SK-N-SH (cell line): ENCODE results near the gene ZC3H4. TPM values are rescaled to one million over a fixed set of nuclear protein-coding genes. Genes with fewer than 3 reads are reported as not detected.

ENCODE experiments used
- CTCF ChIA-PET: fragments of 300-600, 350-600 bp; formaldehyde crosslinking; extraction: SDS; loops from one replicate; lab custom pipeline; 2021; lab: Yijun Ruan, JAX
- POLR2A ChIA-PET: fragments of 350-600 bp; sonication (Branson Sonifier 250); formaldehyde crosslinking; extraction: SDS; loops from one replicate; lab custom pipeline; 2020; ENCODE audit warnings: antibody characterized with exemption, inconsistent platforms; lab: Yijun Ruan, JAX
- DNase-seq: peaks from one replicate; pipeline ENCODE4 v3.0.0; 2012
- H2AFZ ChIP-seq: fragments of 200-600 bp; sonication (generic); 2 replicates; pipeline ENCODE4 v1.8.1; 2016; ENCODE audit warnings: antibody characterized with exemption, mild to moderate bottlenecking, low read depth
- H3F3A ChIP-seq: fragments of 200-600 bp; sonication (generic); replicated peaks from 2 replicates; pipeline ENCODE3; 2016; ENCODE audit warnings: antibody characterized with exemption, mild to moderate bottlenecking; ENCODE audit not compliant: insufficient read depth
- H3K27ac ChIP-seq, 2 experiments: fragments of 200-500 bp in 1 of 2; fragments of 200-600 bp in 1 of 2; sonication (Bioruptor generic) in 1 of 2; sonication (generic), shearing (Covaris generic) in 1 of 2; 2 replicates each; pipeline versions ENCODE4 v1.5.1 to v1.6.1; 2014 to 2016; ENCODE audit warnings: low read depth in 2 of 2, inconsistent platforms in 1 of 2, low read length in 1 of 2, mild to moderate bottlenecking in 1 of 2, mixed read lengths in 1 of 2
- H3K27me3 ChIP-seq: fragments of 200-600 bp; sonication (generic), shearing (Covaris generic); 2 replicates; pipeline ENCODE4 v1.6.1; 2016; ENCODE audit warnings: mixed run types; ENCODE audit not compliant: insufficient read depth
- H3K36me3 ChIP-seq, 2 experiments: fragments of 200-500 bp in 1 of 2; fragments of 200-600 bp in 1 of 2; sonication (Bioruptor generic) in 1 of 2; sonication (generic) in 1 of 2; replicated peaks in 1 of 2; 2 replicates each; pipeline versions ENCODE3 to v1.5.1; 2014 to 2016; ENCODE audit warnings: low read length in 1 of 2, mild to moderate bottlenecking in 1 of 2; ENCODE audit not compliant: insufficient read depth in 2 of 2, control insufficient read depth in 1 of 2
- H3K4me1 ChIP-seq, 2 experiments: fragments of 200-500 bp in 1 of 2; fragments of 200-600 bp in 1 of 2; sonication (Bioruptor generic) in 1 of 2; sonication (generic), shearing (Covaris generic) in 1 of 2; 2 replicates each; pipeline versions ENCODE4 v1.5.1 to v1.6.1; 2014 to 2016; ENCODE audit warnings: low read depth in 1 of 2, low read length in 1 of 2, mixed run types in 1 of 2; ENCODE audit not compliant: insufficient read depth in 2 of 2, control insufficient read depth in 1 of 2
- H3K4me2 ChIP-seq: fragments of 200-600 bp; sonication (generic), shearing (Covaris generic); 2 replicates; pipeline ENCODE4 v1.6.1; 2017; ENCODE audit warnings: mixed run types
- H3K4me3 ChIP-seq, 2 experiments: fragments of 200-500 bp in 1 of 2; fragments of 200-600 bp in 1 of 2; sonication (Bioruptor generic) in 1 of 2; sonication (generic), shearing (Covaris generic) in 1 of 2; 2 replicates each; pipeline versions ENCODE4 v1.5.1 to v1.8.1; 2014 to 2016; ENCODE audit warnings: low read depth in 2 of 2, inconsistent platforms in 1 of 2, low read length in 1 of 2, mild to moderate bottlenecking in 1 of 2, mixed read lengths in 1 of 2, moderate library complexity in 1 of 2
- H3K79me2 ChIP-seq: fragments of 200-600 bp; sonication (generic); 2 replicates; pipeline ENCODE4 v1.8.1; 2017; ENCODE audit warnings: mild to moderate bottlenecking; ENCODE audit not compliant: insufficient read depth
- H3K9ac ChIP-seq: fragments of 200-600 bp; sonication (generic); 2 replicates; pipeline ENCODE4 v1.6.1; 2017; ENCODE audit warnings: mixed run types
- H3K9me2 ChIP-seq: fragments of 200-600 bp; sonication (generic); 2 replicates; pipeline ENCODE4 v1.6.1; 2017; ENCODE audit warnings: mixed run types
- H3K9me3 ChIP-seq: fragments of 200-600 bp; sonication (generic); 2 replicates; pipeline ENCODE4 v1.6.1; 2017; ENCODE audit warnings: mixed run types, mild to moderate bottlenecking, moderate library complexity
- H4K20me1 ChIP-seq: fragments of 200-600 bp; sonication (generic); 2 replicates; pipeline ENCODE4 v1.6.1; 2017; ENCODE audit warnings: mild to moderate bottlenecking, mixed run types; ENCODE audit not compliant: insufficient read depth
- ELF1 ChIP-seq: IDR thresholded peaks from 2 replicates; pipeline ENCODE4 v1.4.0; 2012
- EZH2phosphoT487 ChIP-seq: fragments of 200-600 bp; sonication (generic); IDR thresholded peaks from 2 replicates; pipeline ENCODE4 v1.6.1; 2017; ENCODE audit warnings: low read depth, mixed run types, mild to moderate bottlenecking, antibody characterized with exemption, moderate library complexity, borderline replicate concordance
- FOXJ3 ChIP-seq: sonication (generic); formaldehyde crosslinking; IDR thresholded peaks from 2 replicates; pipeline ENCODE4 v1.5.1; 2020; ENCODE audit warnings: mild to moderate bottlenecking, missing genetic modification reagents
- GABPA ChIP-seq: IDR thresholded peaks from 2 replicates; pipeline ENCODE4 v1.4.0; 2012; ENCODE audit warnings: low read depth, mild to moderate bottlenecking
- JUND ChIP-seq: IDR thresholded peaks from 2 replicates; pipeline ENCODE4 v1.4.0; 2012
- MEF2A ChIP-seq: IDR thresholded peaks from 2 replicates; pipeline ENCODE4 v1.4.0; 2012; ENCODE audit warnings: low read depth, borderline replicate concordance
- USF1 ChIP-seq: IDR thresholded peaks from 2 replicates; pipeline ENCODE4 v1.4.0; 2012; ENCODE audit warnings: low read depth, borderline replicate concordance
- WGBS: methylation state at CpG from one replicate; pipeline ENCODE4 v1.1.6; 2017; ENCODE audit warnings: low lambda C conversion rate; 5-methylcytosine and 5-hydroxymethylcytosine counted together
- polyA plus RNA-seq, 3 experiments: library from polyadenylated mRNA; depleted of rRNA; stranded (reverse); fragments of >200 nt; gene quantifications; 2 replicates each; pipeline ENCODE4 v1.2.3, GENCODE V29; 2012

ZC3H4 gene
- polyA plus RNA-seq, 1 of the 3 experiments (the other 2 are of a cell fraction), result 7.6 TPM

- no peak overlapping the region; a peak in 1 of 4 replicates for H3K27ac ChIP-seq
- no peak overlapping the region for H3K9ac ChIP-seq
- WGBS, result 89% methylated on average over 12 of the region's 12 CpGs
Observed at GRCh38 chr19:47096100-47096704, 17.4 kb downstream of the ZC3H4 start.

GRCh38 chr19:47095476-47096099 is 18.0 kb downstream of the ZC3H4 start:
- no peaks in the 10 kb centered on the region for H3K27me3 ChIP-seq
- H3K9me2 ChIP-seq, result no peaks in the 10 kb centered on the region
- H3K9me3 ChIP-seq, result no peaks in the 10 kb centered on the region
- H3K27ac ChIP-seq, result no peak overlapping the region
- peaks cover 19 to 21% of the 10 kb centered on the region in 2 experiments for H3K36me3 ChIP-seq
- TF ChIP-seq EZH2phosphoT487 (no peak), MEF2A (no peak)
- peaks cover 85% of the 10 kb centered on the region for H3K79me2 ChIP-seq
- H3K4me2 ChIP-seq, result no peak overlapping the region
- H2AFZ ChIP-seq, result no peak overlapping the region
- peaks cover 0 to 2% of the 10 kb centered on the region in 2 experiments; a peak in 1 of 4 replicates for H3K4me1 ChIP-seq
- H3F3A ChIP-seq, result no peaks in the 10 kb centered on the region
- ChIA-PET POLR2A (interaction anchor here (1.3 kb wide), 1 partner anchor 18 kb away, joined by 3 read pairs; the partner anchor contains the start of gene ZC3H4), CTCF (interaction anchor here (0.9 to 2.9 kb wide), 6 partner anchors 12 to 104 kb away, joined by 3 to 15 read pairs (median 4); no protein-coding TSS in a partner anchor)
- 90% methylated on average over 9 of the region's 9 CpGs for WGBS
- no peak overlapping the region for H3K9ac ChIP-seq
- DNase-seq, result no peak
- no peak overlapping the region for H3K4me3 ChIP-seq
- H4K20me1 ChIP-seq, result peaks cover 61% of the 10 kb centered on the region

More at GRCh38 chr19:47096100-47096704, 17.4 kb downstream of the ZC3H4 start:
- no peaks in the 10 kb centered on the region for H3F3A ChIP-seq
- no peak overlapping the region for H3K4me3 ChIP-seq
- H3K27me3 ChIP-seq, result no peaks in the 10 kb centered on the region
- no peak overlapping the region for H3K4me2 ChIP-seq
- CTCF ChIA-PET, result interaction anchor here (1.0 to 2.9 kb wide), 5 partner anchors 12 to 82 kb away, joined by 3 to 15 read pairs (median 4); no protein-coding TSS in a partner anchor
- no peak for TF ChIP-seq GABPA
- TF ChIP-seq ELF1, result no peak
- TF ChIP-seq USF1, result no peak
- no peak for TF ChIP-seq JUND
- no peak for TF ChIP-seq FOXJ3
- H3K36me3 ChIP-seq, result peaks cover 19 to 21% of the 10 kb centered on the region in 2 experiments
- POLR2A ChIA-PET, result interaction anchor here (0.6 to 1.3 kb wide), 4 partner anchors 8 to 40 kb away, joined by 3 read pairs; partner anchors contain the start of gene ZC3H4
- H3K9me2 ChIP-seq, result no peaks in the 10 kb centered on the region
- H3K4me1 ChIP-seq, result peaks cover 0 to 2% of the 10 kb centered on the region in 2 experiments; a peak in 1 of 4 replicates
- H3K9me3 ChIP-seq, result no peaks in the 10 kb centered on the region
- peaks cover 64% of the 10 kb centered on the region for H4K20me1 ChIP-seq
- H3K79me2 ChIP-seq, result peaks cover 91% of the 10 kb centered on the region
- DNase-seq, result no peak
- H2AFZ ChIP-seq, result no peak overlapping the region
